H9 (cell line): ENCODE data around the gene NRBF2. TPM values are rescaled to one million over a fixed set of nuclear protein-coding genes. Genes with fewer than 3 reads are reported as not detected.

Experiments
- DNase-seq: peaks from one replicate; pipeline ENCODE4 v3.0.0-alpha.2; 2017
- H2AFZ ChIP-seq: one replicate; pipeline ENCODE4 v1.6.1; 2013; ENCODE audit warnings: mild to moderate bottlenecking, low read length, control low read depth, moderate library complexity
- H2AK5ac ChIP-seq: 2 replicates; pipeline ENCODE4 v1.6.1; 2013; ENCODE audit warnings: low read length, control low read depth, mixed read lengths; ENCODE audit not compliant: insufficient read length
- H2BK120ac ChIP-seq: one replicate; pipeline ENCODE4 v1.6.1; 2013; ENCODE audit warnings: low read depth, mild to moderate bottlenecking, low read length, control low read depth, inconsistent platforms; ENCODE audit not compliant: poor library complexity, severe bottlenecking
- H2BK12ac ChIP-seq: 2 replicates; pipeline ENCODE4 v1.6.1; 2013; ENCODE audit warnings: low read length, control low read depth, mixed read lengths, low read depth; ENCODE audit not compliant: insufficient read length
- H2BK15ac ChIP-seq: 2 replicates; pipeline ENCODE4 v1.6.1; 2013; ENCODE audit warnings: low read depth, low read length, control low read depth
- H2BK20ac ChIP-seq: one replicate; pipeline ENCODE4 v1.6.1; 2013; ENCODE audit warnings: low read depth, mild to moderate bottlenecking, low read length, control low read depth, inconsistent platforms; ENCODE audit not compliant: poor library complexity, severe bottlenecking
- H2BK5ac ChIP-seq: 2 replicates; pipeline ENCODE4 v1.6.1; 2013; ENCODE audit warnings: low read length, control low read depth, mixed read lengths; ENCODE audit not compliant: insufficient read length
- H3K14ac ChIP-seq: 2 replicates; pipeline ENCODE4 v1.6.1; 2013; ENCODE audit warnings: low read length, control low read depth; ENCODE audit not compliant: insufficient read depth
- H3K18ac ChIP-seq: 2 replicates; pipeline ENCODE4 v1.6.1; 2013; ENCODE audit warnings: low read depth, mild to moderate bottlenecking, mixed read lengths, low read length, control low read depth; ENCODE audit not compliant: insufficient read length
- H3K23ac ChIP-seq: 2 replicates; pipeline ENCODE4 v1.6.1; 2013; ENCODE audit warnings: low read length, control low read depth, mixed read lengths, low read depth; ENCODE audit not compliant: insufficient read length
- H3K23me2 ChIP-seq: 2 replicates; pipeline ENCODE4 v1.6.1; 2013; ENCODE audit warnings: low read depth, mild to moderate bottlenecking, mixed read lengths, low read length, control low read depth; ENCODE audit not compliant: insufficient read length, poor library complexity, severe bottlenecking
- H3K27ac ChIP-seq: 2 replicates; pipeline ENCODE4 v1.5.1; 2013; ENCODE audit warnings: low read length, control low read depth, mixed read lengths, low read depth; ENCODE audit not compliant: insufficient read length
- H3K27me3 ChIP-seq: 2 replicates; pipeline ENCODE4 v1.6.1; 2013; ENCODE audit warnings: low read length, control low read depth, inconsistent platforms; ENCODE audit not compliant: insufficient read depth
- H3K4ac ChIP-seq: 2 replicates; pipeline ENCODE4 v1.6.1; 2013; ENCODE audit warnings: low read depth, mild to moderate bottlenecking, control low read depth, inconsistent platforms, low read length, moderate library complexity
- H3K4me1 ChIP-seq: 2 replicates; pipeline ENCODE4 v1.6.1; 2013; ENCODE audit warnings: low read length, control low read depth, inconsistent platforms; ENCODE audit not compliant: insufficient read depth
- H3K4me2 ChIP-seq: 2 replicates; pipeline ENCODE4 v1.6.1; 2013; ENCODE audit warnings: low read length, control low read depth, mixed read lengths; ENCODE audit not compliant: insufficient read length, insufficient read depth
- H3K56ac ChIP-seq: 2 replicates; pipeline ENCODE4 v1.6.1; 2013; ENCODE audit warnings: low read depth, mild to moderate bottlenecking, mixed read lengths, low read length, control low read depth; ENCODE audit not compliant: insufficient read length
- H3K79me1 ChIP-seq: 2 replicates; pipeline ENCODE4 v1.6.1; 2013; ENCODE audit warnings: low read depth, mild to moderate bottlenecking, moderate library complexity, low read length, control low read depth, inconsistent platforms; ENCODE audit not compliant: insufficient read depth, poor library complexity, severe bottlenecking
- H3K79me2 ChIP-seq: 2 replicates; pipeline ENCODE4 v1.6.1; 2013; ENCODE audit warnings: low read length, control low read depth, inconsistent platforms; ENCODE audit not compliant: insufficient read depth
- H3K9ac ChIP-seq: 2 replicates; pipeline ENCODE4 v1.6.1; 2013; ENCODE audit warnings: low read length, control low read depth, mixed read lengths; ENCODE audit not compliant: insufficient read length; ENCODE audit errors: extremely low read depth
- H3K9me3 ChIP-seq: one replicate; pipeline ENCODE4 v1.6.1; 2013; ENCODE audit warnings: low read depth, low read length, inconsistent platforms; ENCODE audit not compliant: control insufficient read depth
- H3T11ph ChIP-seq: one replicate; pipeline ENCODE4 v1.6.1; 2013; ENCODE audit warnings: mild to moderate bottlenecking, low read length, control low read depth, inconsistent platforms
- H4K20me1 ChIP-seq: one replicate; pipeline ENCODE4 v1.6.1; 2013; ENCODE audit not compliant: control insufficient read depth, insufficient read length, insufficient read depth
- H4K5ac ChIP-seq: 2 replicates; pipeline ENCODE4 v1.6.1; 2013; ENCODE audit warnings: low read depth, mild to moderate bottlenecking, mixed read lengths, low read length, control low read depth; ENCODE audit not compliant: insufficient read length
- H4K8ac ChIP-seq: replicated peaks from 2 replicates; pipeline ENCODE4 v1.6.1; 2013; ENCODE audit warnings: low read length, control low read depth, mixed read lengths, low read depth; ENCODE audit not compliant: insufficient read length
- H4K91ac ChIP-seq: 2 replicates; pipeline ENCODE4 v1.6.1; 2013; ENCODE audit warnings: low read depth, mild to moderate bottlenecking, moderate library complexity, mixed read lengths, low read length, control low read depth; ENCODE audit not compliant: insufficient read length
- H3K27ac Mint-ChIP-seq, 3 experiments: 2 replicates in 2 of 3; 3 replicates in 1 of 3; pipeline ENCODE4 v1.8.0; 2020 to 2021; ENCODE audit warnings: mixed read lengths in 3 of 3, mild to moderate bottlenecking in 1 of 3, moderate library complexity in 1 of 3
- H3K27me3 Mint-ChIP-seq: 2 replicates; pipeline ENCODE4 v1.8.0; 2021; ENCODE audit warnings: low read depth, mild to moderate bottlenecking, moderate library complexity, mixed read lengths
- H3K36me3 Mint-ChIP-seq, 3 experiments: 2 replicates in 2 of 3; 3 replicates in 1 of 3; pipeline ENCODE4 v1.8.0; 2020 to 2021; ENCODE audit warnings: low read depth in 3 of 3, mixed read lengths in 3 of 3; ENCODE audit not compliant: insufficient read depth in 1 of 3
- H3K4me1 Mint-ChIP-seq, 2 experiments: 2 replicates each; pipeline ENCODE4 v1.8.0; 2020; ENCODE audit warnings: mixed read lengths in 2 of 2
- H3K4me3 Mint-ChIP-seq, 2 experiments: 2 replicates in 1 of 2; 3 replicates in 1 of 2; pipeline ENCODE4 v1.8.0; 2020 to 2021; ENCODE audit warnings: mild to moderate bottlenecking in 2 of 2, mixed read lengths in 2 of 2, moderate library complexity in 1 of 2
- H3K9me3 Mint-ChIP-seq, 2 experiments: 2 replicates in 1 of 2; 3 replicates in 1 of 2; pipeline ENCODE4 v1.8.0; 2020; ENCODE audit warnings: mild to moderate bottlenecking in 2 of 2, mixed read lengths in 2 of 2, moderate library complexity in 1 of 2
- CTCF ChIP-seq: fragments of 200-600 bp; sonication (generic); conservative IDR thresholded peaks from 3 replicates; pipeline ENCODE4 v1.8.0; 2021; ENCODE audit warnings: antibody characterized with exemption, mild to moderate bottlenecking
- WGBS: extraction: QIAGEN DNeasy Blood & Tissue Kit; methylation state at CpG from one replicate; pipeline ENCODE4 v1.1.7; 2013; ENCODE audit warnings: missing lambda C conversion rate, low lambda C conversion rate, mixed read lengths; ENCODE audit not compliant: insufficient read length; ENCODE audit errors: extremely low coverage; 5-methylcytosine and 5-hydroxymethylcytosine counted together
- total RNA-seq: library from RNA; stranded (reverse); gene quantifications from 2 replicates; pipeline ENCODE4 v1.2.1, GENCODE V29; 2021

NRBF2 gene
- total RNA-seq, 1 experiment from 2014 or later, result 30.1 TPM

- Histone ChIP-seq H3T11ph (no peak overlapping the region), H3K27me3 (no peaks in the 10 kb centered on the region), H3K27ac (no peak overlapping the region), H3K4me1 (no peaks in the 10 kb centered on the region; the same call in 1 of the 2 replicates), H2AK5ac (no peak overlapping the region), H3K18ac (no peak overlapping the region), H4K91ac (no peak overlapping the region), H2AFZ (no peak overlapping the region), H3K79me2 (no peaks in the 10 kb centered on the region), H3K56ac (no peak overlapping the region), H3K9me3 (no peaks in the 10 kb centered on the region), H3K4me2 (no peak overlapping the region), H3K23me2 (no peaks in the 10 kb centered on the region), H4K8ac (no peak overlapping the region), H2BK5ac (no peak overlapping the region), H2BK120ac (no peak overlapping the region), H3K4ac (no peak overlapping the region), H3K9ac (no peak overlapping the region), H3K14ac (no peak overlapping the region), H2BK12ac (no peak overlapping the region), H2BK15ac (no peak overlapping the region), H3K79me1 (no peaks in the 10 kb centered on the region), H4K5ac (no peak overlapping the region), H2BK20ac (no peak overlapping the region), H3K23ac (no peak overlapping the region), H4K20me1 (no peaks in the 10 kb centered on the region)
- TF ChIP-seq CTCF, result no peak
- WGBS, result no CpG with 5 or more reads among the region's 2 CpGs
- no peak for DNase-seq
- no peak overlapping the region for H3K27ac Mint-ChIP-seq
- H3K9me3 Mint-ChIP-seq, result peaks cover 13 to 14% of the 10 kb centered on the region in 2 experiments
- H3K4me3 Mint-ChIP-seq, result no peak overlapping the region
- peaks cover 7% of the 10 kb centered on the region in 2 experiments for H3K4me1 Mint-ChIP-seq
- H3K36me3 Mint-ChIP-seq, result peaks cover 0 to 11% (median 2%) of the 10 kb centered on the region in 3 experiments; a peak in 6 of 7 replicates
- no peaks in the 10 kb centered on the region for H3K27me3 Mint-ChIP-seq
Observed at GRCh38 chr10:63125459-63125858, 7.7 kb upstream of the NRBF2 start.
